Measurements from ENCODE around the gene ZNF747. TPM values are rescaled to one million over a fixed set of nuclear protein-coding genes. Genes with fewer than 3 reads are reported as not detected.

ZNF747 gene
- total RNA-seq, 4 donors from 2014 or later, result 9.9 to 23.7 (median 19.6) TPM

DNA sequence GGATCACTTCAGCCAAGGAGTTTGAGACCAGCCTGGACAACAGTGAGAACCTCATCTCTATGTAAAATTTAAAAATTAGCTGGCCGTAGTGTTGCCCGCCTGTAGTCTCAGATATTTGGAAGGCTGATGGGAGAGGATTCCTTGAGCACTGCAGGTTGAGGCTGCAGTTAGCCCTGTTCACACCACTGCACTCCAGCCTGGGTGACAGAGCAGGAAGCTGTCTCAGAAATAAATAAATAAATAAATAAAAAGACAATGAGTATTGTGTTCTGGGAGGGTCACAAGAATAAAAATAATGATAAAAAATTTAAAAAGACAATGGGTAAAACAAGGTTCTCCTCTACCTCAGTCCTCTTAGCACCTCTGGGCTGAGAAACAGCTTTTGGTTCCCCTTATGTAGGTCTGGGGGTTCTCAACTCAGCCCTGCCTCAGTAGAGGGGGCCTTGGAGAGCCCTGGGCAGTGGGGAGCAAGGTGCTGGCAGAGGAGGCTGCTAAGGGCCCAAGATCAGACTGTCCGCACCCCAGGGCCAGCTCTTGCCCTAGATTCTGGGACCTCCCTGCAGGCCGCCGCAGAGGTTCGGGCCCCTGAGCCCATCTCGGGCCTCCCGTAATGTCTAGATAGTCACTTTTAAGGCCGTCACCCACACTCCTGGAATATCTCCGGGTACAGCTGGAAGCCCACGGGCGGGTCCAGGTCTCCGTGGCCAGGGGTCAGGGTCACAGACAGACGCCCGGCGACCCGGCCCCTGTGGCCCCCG is 20.1 kb upstream of the ZNF747 start:
- intact Hi-C loops (cut with DNase I; ENCODE audit: low total_unique reads), result no loop called here
- WGBS, 2 donors, result 98 to 99% methylated on average over 14 to 18 of the region's 18 CpGs
- TF ChIP-seq POLR2A (IDR thresholded peaks at IDR 0.05), result no peak
- TF ChIP-seq CTCF (IDR thresholded peaks at IDR 0.05), result no peak
- no peak overlapping the region for H3K4me3 ChIP-seq (ENCODE audit: low read depth, poor library complexity, severe bottlenecking)
- DNase-seq (ENCODE audit: low spot score in 2 of 2), result no peak

GRCh38 chr16:30553393-30553899 is 18.8 kb upstream of the ZNF747 start:
- WGBS, 2 donors, result 85 to 87% methylated on average over 2 of the region's 2 CpGs
- intact Hi-C loops (cut with DNase I; ENCODE audit: low total_unique reads), result no loop called here
- no peak overlapping the region for H3K4me3 ChIP-seq (ENCODE audit: low read depth, poor library complexity, severe bottlenecking)
- DNase-seq (ENCODE audit: low spot score in 2 of 2), result no peak
- no peak for TF ChIP-seq CTCF (IDR thresholded peaks at IDR 0.05)
- TF ChIP-seq POLR2A (IDR thresholded peaks at IDR 0.05), result no peak

DNA sequence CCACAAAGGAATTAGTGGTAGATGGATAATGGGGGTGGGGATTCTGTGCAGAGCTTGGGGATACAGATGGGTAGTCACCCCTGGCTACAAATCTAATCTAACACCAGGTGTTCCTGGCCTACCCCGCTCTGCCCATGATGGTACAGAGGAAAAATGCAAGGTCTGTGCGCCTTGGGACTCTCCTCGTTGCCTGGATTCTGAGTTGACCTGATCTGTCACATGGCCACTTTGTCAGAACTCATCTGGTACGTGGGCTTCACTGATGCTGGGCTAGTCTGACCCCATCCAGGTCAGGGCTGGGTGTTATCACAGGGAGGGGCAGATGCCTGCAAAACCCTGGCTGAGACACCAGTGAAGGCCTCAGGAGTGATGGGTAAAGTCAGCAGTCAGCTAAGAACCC is 18.3 kb upstream of the ZNF747 start:
- TF ChIP-seq POLR2A (IDR thresholded peaks at IDR 0.05), result no peak
- no peak for TF ChIP-seq CTCF (IDR thresholded peaks at IDR 0.05)
- DNase-seq (ENCODE audit: low spot score in 2 of 2), result no peak
- WGBS, 2 donors, result 85 to 100% methylated on average over 4 of the region's 4 CpGs
- no peak overlapping the region for H3K4me3 ChIP-seq (ENCODE audit: low read depth, poor library complexity, severe bottlenecking)
- intact Hi-C loops (cut with DNase I; ENCODE audit: low total_unique reads), result no loop called here

- WGBS, 2 donors, result 38 to 43% methylated on average over 3 of the region's 3 CpGs
- TF ChIP-seq POLR2A (IDR thresholded peaks at IDR 0.05) (no peak), CTCF (IDR thresholded peaks at IDR 0.05) (no peak)
- intact Hi-C loops (cut with DNase I; ENCODE audit: low total_unique reads), result no loop called here
- H3K4me3 ChIP-seq (ENCODE audit: low read depth, poor library complexity, severe bottlenecking), result no peak overlapping the region
- DNase-seq (ENCODE audit: low spot score in 2 of 2), result no peak
Measured at GRCh38 chr16:30551781-30552180, 17.1 kb upstream of the ZNF747 start.

GRCh38 chr16:30548416-30549253 is 14.0 kb upstream of the ZNF747 start:
- intact Hi-C loops (cut with DNase I; ENCODE audit: low total_unique reads), result no loop called here
- WGBS, 2 donors, result 76 to 84% methylated on average over 8 of the region's 8 CpGs
- DNase-seq (ENCODE audit: low spot score in 2 of 2), result no peak
- TF ChIP-seq CTCF (IDR thresholded peaks at IDR 0.05), result no peak
- no peak overlapping the region for H3K4me3 ChIP-seq (ENCODE audit: low read depth, poor library complexity, severe bottlenecking)

All from lower leg skin (tissue), 4 donors.